BLaER1 (cell line): Measurements from ENCODE around the gene CTNND2.

Experiments used
- H3K27ac ChIP-seq: shearing (Covaris generic); formaldehyde crosslinking; 2 replicates; pipeline ENCODE4 v1.8.1; 2022
- H3K27me3 ChIP-seq: shearing (Covaris generic); formaldehyde crosslinking; 2 replicates; pipeline ENCODE4 v1.8.1; 2022
- H3K36me3 ChIP-seq: shearing (Covaris generic); formaldehyde crosslinking; 2 replicates; pipeline ENCODE4 v1.8.1; 2022
- H3K4me1 ChIP-seq: shearing (Covaris generic); formaldehyde crosslinking; 2 replicates; pipeline ENCODE4 v1.8.1; 2022
- H3K4me2 ChIP-seq: shearing (Covaris generic); formaldehyde crosslinking; 2 replicates; pipeline ENCODE4 v1.8.1; 2022
- H3K4me3 ChIP-seq: shearing (Covaris generic); formaldehyde crosslinking; 2 replicates; pipeline ENCODE4 v1.8.1; 2022
- H3K9ac ChIP-seq: shearing (Covaris generic); formaldehyde crosslinking; 2 replicates; pipeline ENCODE4 v1.8.1; 2022
- H3K9me3 ChIP-seq: shearing (Covaris generic); formaldehyde crosslinking; 2 replicates; pipeline ENCODE4 v1.8.1; 2022
- H4K20me1 ChIP-seq: shearing (Covaris generic); formaldehyde crosslinking; 2 replicates; pipeline ENCODE4 v1.8.1; 2022
- Cebpa-rat ChIP-seq: shearing (Covaris generic); IDR thresholded peaks from 2 replicates; pipeline ENCODE4 v1.8.1; 2022

Gene CTNND2

DNA sequence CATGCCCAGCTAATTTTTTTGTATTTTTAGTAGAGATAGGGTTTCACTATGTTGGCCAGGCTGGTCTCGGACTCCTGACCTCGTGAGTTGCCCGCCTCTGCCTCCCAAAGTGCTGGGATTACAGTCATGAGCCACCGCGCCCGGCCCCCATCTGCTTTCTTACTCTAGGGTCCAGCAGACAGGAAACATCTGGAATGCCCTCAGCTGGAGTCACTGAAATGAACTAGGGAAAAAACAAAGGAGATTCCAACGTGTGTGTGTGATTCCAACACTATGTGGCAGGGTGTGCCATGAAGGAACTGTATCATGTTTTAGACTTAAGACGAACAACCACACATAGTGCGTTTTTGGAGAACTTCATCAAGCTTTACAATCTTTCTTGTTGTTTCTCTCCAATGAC, 603.1 kb downstream of the CTNND2 start:
- Histone ChIP-seq H3K4me3 (no peak overlapping the region), H3K9ac (no peak overlapping the region), H3K4me2 (no peak overlapping the region), H4K20me1 (no peaks in the 10 kb centered on the region), H3K27ac (no peak overlapping the region), H3K27me3 (no peaks in the 10 kb centered on the region), H3K9me3 (no peaks in the 10 kb centered on the region), H3K36me3 (no peaks in the 10 kb centered on the region), H3K4me1 (no peaks in the 10 kb centered on the region)
- no peak for TF ChIP-seq Cebpa-rat

GRCh38 chr5:11300736-11301135, 603.5 kb downstream of the CTNND2 start:
- Histone ChIP-seq H3K4me2 (no peak overlapping the region), H4K20me1 (no peaks in the 10 kb centered on the region), H3K4me3 (no peak overlapping the region), H3K9ac (no peak overlapping the region), H3K27me3 (no peaks in the 10 kb centered on the region), H3K27ac (no peak overlapping the region), H3K36me3 (no peaks in the 10 kb centered on the region), H3K9me3 (no peaks in the 10 kb centered on the region), H3K4me1 (no peaks in the 10 kb centered on the region)
- TF ChIP-seq Cebpa-rat = no peak

DNA sequence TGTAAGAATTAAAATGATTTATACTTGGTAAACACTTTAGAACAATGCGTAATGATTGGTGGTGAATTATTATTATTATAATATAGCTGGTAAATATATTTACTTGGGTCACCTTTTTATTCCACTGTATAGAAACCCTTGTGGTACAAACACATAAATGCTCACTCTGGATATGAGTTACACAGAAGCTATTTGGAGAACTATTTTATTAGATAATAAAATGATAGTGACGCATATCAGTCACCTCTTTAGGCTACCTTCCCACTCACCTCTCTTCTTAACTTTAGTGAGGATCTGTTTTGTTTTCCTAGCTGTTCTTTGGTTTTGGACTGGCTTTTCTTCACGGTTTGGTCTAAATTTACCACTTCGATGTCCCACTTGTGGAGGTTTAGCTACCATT, 605.4 kb downstream of the CTNND2 start:
- H3K4me1 ChIP-seq = no peaks in the 10 kb centered on the region
- H3K9me3 ChIP-seq = no peaks in the 10 kb centered on the region
- no peak for TF ChIP-seq Cebpa-rat
- H3K27ac ChIP-seq = no peak overlapping the region
- no peak overlapping the region for H3K4me3 ChIP-seq
- H4K20me1 ChIP-seq = no peaks in the 10 kb centered on the region
- no peaks in the 10 kb centered on the region for H3K27me3 ChIP-seq
- H3K36me3 ChIP-seq = no peaks in the 10 kb centered on the region
- no peak overlapping the region for H3K9ac ChIP-seq
- no peak overlapping the region for H3K4me2 ChIP-seq

- H3K4me3 ChIP-seq = no peak overlapping the region
- no peak overlapping the region for H3K4me2 ChIP-seq
- H3K27me3 ChIP-seq = no peaks in the 10 kb centered on the region
- H3K27ac ChIP-seq = no peak overlapping the region
- H3K9me3 ChIP-seq = no peaks in the 10 kb centered on the region
- no peaks in the 10 kb centered on the region for H3K4me1 ChIP-seq
- TF ChIP-seq Cebpa-rat = no peak
- H4K20me1 ChIP-seq = no peaks in the 10 kb centered on the region
- no peak overlapping the region for H3K9ac ChIP-seq
- H3K36me3 ChIP-seq = no peaks in the 10 kb centered on the region
Observed at GRCh38 chr5:11293523-11293922, 610.7 kb downstream of the CTNND2 start.

DNA sequence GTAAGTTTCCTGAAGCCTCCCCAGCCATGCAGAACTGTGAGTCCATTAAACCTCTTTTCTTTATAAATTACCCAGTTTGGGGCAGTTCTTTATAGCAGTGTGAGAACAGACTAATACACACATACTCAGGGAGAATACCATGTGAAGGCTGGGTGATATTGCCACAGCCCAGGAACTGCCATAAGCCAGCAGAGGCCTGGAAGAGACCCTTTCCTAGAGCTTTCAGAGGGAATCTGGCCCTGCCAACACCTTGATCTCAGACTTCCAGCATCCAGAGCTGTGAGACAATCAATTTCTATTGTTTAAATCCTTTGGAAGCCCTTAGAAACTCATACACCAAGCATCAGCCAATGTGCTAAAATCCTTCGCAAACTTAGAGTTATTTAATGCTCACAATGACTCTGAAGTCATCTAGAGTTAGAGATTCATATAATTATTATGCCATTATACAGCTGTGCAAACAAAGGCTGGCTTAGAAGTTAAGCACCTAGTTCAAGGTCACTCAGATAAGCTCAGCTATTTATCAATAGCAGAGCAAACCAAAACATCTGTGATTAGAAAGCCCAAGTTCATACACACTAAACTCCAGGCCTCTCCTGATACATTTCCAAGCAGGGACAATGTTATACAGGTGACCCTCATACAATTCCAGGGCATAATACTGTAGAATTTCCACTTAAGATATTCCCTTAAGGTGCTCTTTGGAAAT, 611.4 kb downstream of the CTNND2 start:
- no peaks in the 10 kb centered on the region for H3K36me3 ChIP-seq
- no peaks in the 10 kb centered on the region for H3K27me3 ChIP-seq
- H3K27ac ChIP-seq = no peak overlapping the region
- no peaks in the 10 kb centered on the region for H3K4me1 ChIP-seq
- H3K4me2 ChIP-seq = no peak overlapping the region
- H3K9ac ChIP-seq = no peak overlapping the region
- no peak overlapping the region for H3K4me3 ChIP-seq
- TF ChIP-seq Cebpa-rat = no peak
- no peaks in the 10 kb centered on the region for H3K9me3 ChIP-seq
- no peaks in the 10 kb centered on the region for H4K20me1 ChIP-seq

DNA sequence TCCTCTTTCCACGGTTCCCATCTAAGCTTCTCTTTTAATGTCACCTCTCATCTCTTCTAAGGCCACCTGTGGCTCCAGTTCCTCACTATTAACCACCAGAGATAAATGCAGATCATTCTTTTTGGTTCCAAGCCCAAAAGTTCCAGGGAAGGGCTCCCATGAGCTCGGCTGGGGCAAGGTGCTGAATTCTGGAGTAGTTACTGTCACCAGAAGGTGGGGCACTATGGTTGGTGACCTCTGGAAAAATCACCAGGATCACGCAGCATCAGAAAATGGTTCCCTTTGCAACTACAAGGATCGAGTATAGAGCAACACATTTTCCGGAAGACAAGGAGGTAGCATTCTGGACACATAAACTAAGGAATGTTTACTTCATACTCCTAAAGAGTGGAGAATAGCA, 614.5 kb downstream of the CTNND2 start:
- TF ChIP-seq Cebpa-rat = no peak
- Histone ChIP-seq H3K9ac (no peak overlapping the region), H3K9me3 (no peaks in the 10 kb centered on the region), H4K20me1 (no peaks in the 10 kb centered on the region), H3K4me3 (no peak overlapping the region), H3K27me3 (no peaks in the 10 kb centered on the region), H3K4me2 (no peak overlapping the region), H3K36me3 (no peaks in the 10 kb centered on the region), H3K4me1 (no peaks in the 10 kb centered on the region), H3K27ac (no peak overlapping the region)

DNA sequence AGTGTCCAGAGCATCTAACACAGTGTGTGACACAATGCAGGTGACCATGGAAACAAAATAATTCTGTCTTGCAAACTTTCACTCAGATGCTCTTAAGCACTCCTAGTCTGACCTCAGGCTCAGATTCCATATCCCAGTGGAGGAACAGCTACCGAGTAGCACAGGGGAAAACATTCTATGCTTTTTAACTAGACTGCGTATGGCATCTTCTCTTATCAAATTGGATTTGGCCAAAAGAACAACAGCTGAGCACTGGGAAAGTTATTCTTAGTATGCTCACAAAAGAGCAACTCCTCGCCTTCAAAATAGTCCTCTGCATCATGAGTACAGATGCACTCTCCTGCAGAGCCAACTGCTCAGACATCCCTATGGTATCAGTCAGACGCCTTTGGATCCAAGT, 615.0 kb downstream of the CTNND2 start:
- H3K4me2 ChIP-seq = no peak overlapping the region
- H3K4me3 ChIP-seq = no peak overlapping the region
- TF ChIP-seq Cebpa-rat = no peak
- no peak overlapping the region for H3K9ac ChIP-seq
- H3K4me1 ChIP-seq = no peaks in the 10 kb centered on the region
- H3K27ac ChIP-seq = no peak overlapping the region
- no peaks in the 10 kb centered on the region for H3K9me3 ChIP-seq
- no peaks in the 10 kb centered on the region for H3K36me3 ChIP-seq
- no peaks in the 10 kb centered on the region for H3K27me3 ChIP-seq
- H4K20me1 ChIP-seq = no peaks in the 10 kb centered on the region

- H3K9me3 ChIP-seq = no peaks in the 10 kb centered on the region
- H3K4me3 ChIP-seq = no peak overlapping the region
- no peaks in the 10 kb centered on the region for H3K36me3 ChIP-seq
- no peak for TF ChIP-seq Cebpa-rat
- no peaks in the 10 kb centered on the region for H4K20me1 ChIP-seq
- no peaks in the 10 kb centered on the region for H3K27me3 ChIP-seq
- H3K27ac ChIP-seq = no peak overlapping the region
- H3K4me1 ChIP-seq = no peaks in the 10 kb centered on the region
- H3K9ac ChIP-seq = no peak overlapping the region
- no peak overlapping the region for H3K4me2 ChIP-seq
Observed at GRCh38 chr5:11281842-11282241, 622.4 kb downstream of the CTNND2 start.

- no peak overlapping the region for H3K9ac ChIP-seq
- no peak for TF ChIP-seq Cebpa-rat
- no peaks in the 10 kb centered on the region for H3K27me3 ChIP-seq
- H4K20me1 ChIP-seq = no peaks in the 10 kb centered on the region
- H3K4me1 ChIP-seq = no peaks in the 10 kb centered on the region
- no peaks in the 10 kb centered on the region for H3K9me3 ChIP-seq
- no peak overlapping the region for H3K27ac ChIP-seq
- H3K4me3 ChIP-seq = no peak overlapping the region
- no peak overlapping the region for H3K4me2 ChIP-seq
- no peaks in the 10 kb centered on the region for H3K36me3 ChIP-seq
Observed at GRCh38 chr5:11277323-11277722, 626.9 kb downstream of the CTNND2 start.

DNA sequence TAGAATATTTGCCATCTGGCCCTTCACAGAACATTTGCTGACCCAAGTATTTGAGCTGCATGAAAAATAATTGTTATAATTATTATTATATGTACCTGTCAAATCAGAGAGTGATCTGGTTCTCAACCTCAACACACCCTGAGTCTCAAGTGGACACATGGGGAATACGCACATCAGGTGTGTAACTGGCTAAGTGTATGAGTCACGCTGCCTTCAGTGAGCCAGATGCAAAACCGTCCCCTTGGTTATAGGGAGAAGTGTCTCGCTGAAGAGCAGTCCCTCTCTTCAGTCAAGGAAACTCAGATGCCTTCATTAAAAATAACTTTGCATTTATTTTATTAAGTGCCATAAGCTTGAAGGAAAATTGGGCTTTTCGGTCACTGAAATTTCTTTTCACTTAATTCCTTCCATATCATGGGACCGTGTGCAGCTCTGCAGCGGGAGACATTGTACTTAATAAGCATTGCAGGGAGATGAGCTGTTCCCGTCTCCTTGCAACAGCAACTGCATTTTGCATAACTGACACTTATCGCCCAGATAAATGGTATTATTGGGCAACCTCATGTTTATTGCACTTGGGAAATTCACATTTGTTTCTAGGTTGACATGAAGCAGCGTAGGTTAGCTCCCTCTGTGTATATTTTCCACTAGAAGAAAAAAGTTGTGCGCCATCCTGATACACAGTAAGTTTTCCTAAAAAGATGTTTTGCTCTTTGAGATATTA, 630.9 kb downstream of the CTNND2 start:
- Histone ChIP-seq H3K4me2 (no peak overlapping the region), H3K9me3 (no peaks in the 10 kb centered on the region), H3K27me3 (no peaks in the 10 kb centered on the region), H3K4me1 (no peaks in the 10 kb centered on the region), H3K9ac (no peak overlapping the region), H4K20me1 (no peaks in the 10 kb centered on the region), H3K27ac (no peak overlapping the region), H3K4me3 (no peak overlapping the region), H3K36me3 (no peaks in the 10 kb centered on the region)
- no peak for TF ChIP-seq Cebpa-rat
